Breast epithelium (tissue), 3 donors: ENCODE measurements around the gene ASPRV1.

Experiments
- CTCF ChIP-seq, 3 donors: fragments of 450-650 bp; IDR thresholded peaks; one replicate each; pipeline ENCODE4 v1.5.1; 2016 to 2017; ENCODE audit warnings: antibody characterized with exemption in 3 of 3, mild to moderate bottlenecking in 3 of 3, moderate library complexity in 3 of 3
- POLR2A ChIP-seq: fragments of 450-650 bp; IDR thresholded peaks from one replicate; pipeline ENCODE4 v1.6.1; 2016; ENCODE audit warnings: antibody characterized with exemption, mild to moderate bottlenecking, moderate library complexity

GRCh38 chr2:69977186-69977585 is 15.8 kb upstream of the ASPRV1 start:
- no peak for TF ChIP-seq POLR2A
- no peak for TF ChIP-seq CTCF (IDR thresholded peaks at IDR 0.05)
